B cell (primary cell): ENCODE results near the gene RTN4RL2. TPM values are rescaled to one million over a fixed set of nuclear protein-coding genes. Genes with fewer than 3 reads are reported as not detected.
A peak's percentile ranks its signal among the peaks of the same experiment; 100 is the strongest.

Experiments
- ATAC-seq: fragments of 200-7000 bp; cut with Tn5 transposase; one replicate; pipeline ENCODE4 v1.10.0; 2021; ENCODE audit warnings: low read depth, mild to moderate bottlenecking, moderate number of reproducible peaks, moderate library complexity
- CTCF ChIA-PET: fragments of 350-600 bp; sonication (Branson Sonifier 250); formaldehyde crosslinking; loops from one replicate; lab custom pipeline; 2021; ENCODE audit warnings: antibody characterized with exemption, inconsistent platforms; lab: Charles Lee
- POLR2A ChIA-PET: fragments of 350-600 bp; sonication (Branson Sonifier 250); formaldehyde crosslinking; loops from one replicate; lab custom pipeline; 2021; ENCODE audit warnings: antibody characterized with exemption; lab: Charles Lee
- DNase-seq: peaks from one replicate; pipeline ENCODE4 v3.0.0; 2013
- H2AFZ ChIP-seq: 2 replicates; pipeline ENCODE4 v1.6.1; 2012; ENCODE audit warnings: mild to moderate bottlenecking, low read depth, low read length; ENCODE audit not compliant: insufficient read depth, poor library complexity, severe bottlenecking
- H3K27ac ChIP-seq, 2 donors: 1 replicate in 1 of 2; 2 replicates in 1 of 2; pipeline ENCODE4 v1.5.1; 2012 to 2013; ENCODE audit warnings: low read length in 2 of 2, mild to moderate bottlenecking in 2 of 2, moderate library complexity in 1 of 2
- H3K27me3 ChIP-seq, 4 experiments: fragments of 200-600 bp in 1 of 4; sonication (generic) in 1 of 4; replicated peaks in 1 of 4; 1 replicate in 2 of 4; 2 replicates in 2 of 4; pipeline versions ENCODE4 v1.6.1 to v1.7.0; 2013 to 2016; ENCODE audit warnings: low read length in 3 of 4, mild to moderate bottlenecking in 2 of 4, mixed read lengths in 1 of 4, moderate library complexity in 1 of 4; ENCODE audit not compliant: insufficient read depth in 4 of 4, control insufficient read depth in 3 of 4; ENCODE audit errors: control extremely low read depth in 1 of 4
- H3K36me3 ChIP-seq, 2 experiments: replicated peaks in 1 of 2; 1 replicate in 1 of 2; 2 replicates in 1 of 2; pipeline versions ENCODE4 v1.6.1 to v1.7.1; 2013; ENCODE audit warnings: low read length in 1 of 2; ENCODE audit not compliant: insufficient read depth in 2 of 2, control insufficient read depth in 1 of 2; ENCODE audit errors: control extremely low read depth in 1 of 2, extremely low read depth in 1 of 2
- H3K4me1 ChIP-seq, 2 donors: fragments of 200-600 bp in 1 of 2; sonication (generic) in 1 of 2; 1 replicate in 1 of 2; 2 replicates in 1 of 2; pipeline versions ENCODE4 v1.5.1 to v1.6.1; 2013 to 2017; ENCODE audit warnings: low read length in 2 of 2; ENCODE audit not compliant: control insufficient read depth in 2 of 2, insufficient read depth in 2 of 2
- H3K4me2 ChIP-seq: replicated peaks from 2 replicates; pipeline ENCODE3; 2012; ENCODE audit warnings: mild to moderate bottlenecking, low read depth, low read length; ENCODE audit not compliant: poor library complexity, severe bottlenecking
- H3K4me3 ChIP-seq, 5 experiments: fragments of 200-600 bp in 1 of 5; sonication (generic) in 1 of 5; 1 replicate in 3 of 5; 2 replicates in 2 of 5; pipeline versions ENCODE4 v1.5.1 to v1.7.0; 2011 to 2016; ENCODE audit warnings: low read length in 4 of 5, mild to moderate bottlenecking in 4 of 5, low read depth in 2 of 5, control low read depth in 1 of 5, moderate library complexity in 1 of 5; ENCODE audit not compliant: insufficient read depth in 1 of 5; ENCODE audit errors: control extremely low read depth in 1 of 5, extremely low read depth in 1 of 5
- H3K79me2 ChIP-seq: fragments of 200-600 bp; sonication (generic); one replicate; pipeline ENCODE4 v1.6.0; 2016; ENCODE audit warnings: low read length; ENCODE audit not compliant: control insufficient read depth, insufficient read depth
- H3K9ac ChIP-seq: fragments of 200-600 bp; sonication (generic); 2 replicates; pipeline ENCODE4 v1.6.1; 2017; ENCODE audit warnings: mild to moderate bottlenecking, low read length, moderate library complexity
- H3K9me3 ChIP-seq, 3 donors: one replicate each; pipeline versions ENCODE4 v1.6.1 to v1.7.1; 2013; ENCODE audit warnings: low read length in 2 of 3; ENCODE audit not compliant: control insufficient read depth in 2 of 3, insufficient read depth in 1 of 3; ENCODE audit errors: control extremely low read depth in 1 of 3
- H4K20me1 ChIP-seq: 2 replicates; pipeline ENCODE4 v1.6.0; 2012; ENCODE audit warnings: mild to moderate bottlenecking, low read length; ENCODE audit not compliant: insufficient read depth, control insufficient read depth, poor library complexity, severe bottlenecking
- H3K27ac Mint-ChIP-seq: one replicate; pipeline ENCODE4 v1.8.0; 2021; ENCODE audit warnings: mixed read lengths
- H3K27me3 Mint-ChIP-seq: one replicate; pipeline ENCODE4 v1.8.0; 2021; ENCODE audit warnings: mixed read lengths
- H3K4me1 Mint-ChIP-seq: one replicate; pipeline ENCODE4 v1.8.0; 2021; ENCODE audit warnings: mixed read lengths
- H3K4me3 Mint-ChIP-seq: one replicate; pipeline ENCODE4 v1.8.0; 2021; ENCODE audit warnings: mixed read lengths
- H3K9me3 Mint-ChIP-seq: one replicate; pipeline ENCODE4 v1.8.0; 2022; ENCODE audit warnings: mixed read lengths; ENCODE audit not compliant: insufficient read depth
- CTCF ChIP-seq: fragments of 200-600 bp; IDR thresholded peaks from one replicate; pipeline ENCODE4 v1.8.0; 2022; ENCODE audit warnings: antibody characterized with exemption, mild to moderate bottlenecking
- EZH2 ChIP-seq: IDR thresholded peaks from 2 replicates; pipeline ENCODE4 v1.6.1; 2012; ENCODE audit warnings: borderline replicate concordance, low read depth, mild to moderate bottlenecking, moderate library complexity, low read length; ENCODE audit not compliant: insufficient read depth, poor library complexity, severe bottlenecking
- WGBS: methylation state at CpG from one replicate; pipeline ENCODE4 v1.1.5; 2013; ENCODE audit warnings: missing lambda C conversion rate; ENCODE audit not compliant: insufficient coverage; 5-methylcytosine and 5-hydroxymethylcytosine counted together
- intact Hi-C: fragments of 100-400 bp; cut with micrococcal nuclease; formaldehyde crosslinking; loops from one replicate; pipeline ENCODE4 v1.10.0; 2022
- polyA plus RNA-seq: library from polyadenylated mRNA; depleted of rRNA; stranded (reverse); fragments of >200 nt; gene quantifications from 2 replicates; pipeline ENCODE4 v1.2.3, GENCODE V29; 2012
- total RNA-seq, 2 donors: library from RNA; stranded (reverse); fragments of 120-200 nt in 1 of 2; gene quantifications; 1 replicate in 1 of 2; 2 replicates in 1 of 2; pipeline versions ENCODE4 v1.2.3 to v1.2.4, GENCODE V29; 2013 to 2022

RTN4RL2 gene
- total and polyA plus RNA-seq, 2 donors (not counting 1 experiment from before 2014, with no cell fraction given), result 0.12 to 0.13 TPM

GRCh38 chr11:57513911-57514537 lies 53.7 kb downstream of the RTN4RL2 start:
- ChIA-PET POLR2A (interaction anchor here (2.1 kb wide), 1 partner anchor 21 kb away, joined by 4 read pairs; no protein-coding TSS in a partner anchor), CTCF (interaction anchor here (1.2 to 6.6 kb wide), 5 partner anchors 13 to 56 kb away, joined by 3 to 98 read pairs (median 17); partner anchors contain the start of gene TIMM10)
- intact Hi-C loops, result loop anchor here (2.0 kb wide), 2 partner anchors 15 to 17 kb away; partner anchors contain the start of gene TIMM10
- H4K20me1 ChIP-seq, result no peaks in the 10 kb centered on the region
- peak overlapping the region; percentile 97 for H3K4me3 Mint-ChIP-seq
- H3K27ac ChIP-seq, result no peak overlapping the region
- peak overlapping the region; percentile 81 for H3K9ac ChIP-seq
- peak overlapping the region in 4 of 5 experiments; percentile 60 to 93 (median 82) for H3K4me3 ChIP-seq
- H3K4me1 Mint-ChIP-seq, result peaks cover 30% of the 10 kb centered on the region
- TF ChIP-seq EZH2, result no peak
- TF ChIP-seq CTCF, result no peak
- no peaks in the 10 kb centered on the region for H3K27me3 ChIP-seq
- no peaks in the 10 kb centered on the region for H3K9me3 Mint-ChIP-seq
- no peaks in the 10 kb centered on the region for H3K79me2 ChIP-seq
- peak; percentile 49 for DNase-seq
- no peaks in the 10 kb centered on the region for H3K9me3 ChIP-seq
- peaks cover 6 to 22% of the 10 kb centered on the region in 2 donors for H3K4me1 ChIP-seq
- no peaks in the 10 kb centered on the region for H3K36me3 ChIP-seq
- H3K27me3 Mint-ChIP-seq, result no peaks in the 10 kb centered on the region
- ATAC-seq, result no peak
- H3K4me2 ChIP-seq, result peak overlapping the region; percentile 97
- H3K27ac Mint-ChIP-seq, result peak overlapping the region; percentile 20
- peak overlapping the region; percentile 98 for H2AFZ ChIP-seq
- WGBS, result 15% methylated on average over 34 of the region's 35 CpGs
